Gastroesophageal sphincter (tissue), 3 donors: Measurements from ENCODE around the gene UTP3.
"Not testable (repeated sequence)": the region's sequence is repeated elsewhere in the genome, so short reads cannot be mapped to it uniquely, and the experiment has no call there.

ENCODE experiments used
- EP300 ChIP-seq: sonication (generic); formaldehyde crosslinking; IDR thresholded peaks from one replicate; pipeline ENCODE4 v1.6.1; 2017; ENCODE audit warnings: antibody characterized with exemption, mild to moderate bottlenecking
- POLR2A ChIP-seq, 2 donors: fragments of 450-650 bp; IDR thresholded peaks; one replicate each; pipeline ENCODE4 v1.6.1; 2017; ENCODE audit warnings: antibody characterized with exemption in 2 of 2, mild to moderate bottlenecking in 2 of 2, moderate library complexity in 1 of 2
- POLR2AphosphoS5 ChIP-seq: sonication (generic); formaldehyde crosslinking; IDR thresholded peaks from one replicate; pipeline ENCODE4 v1.6.1; 2017; ENCODE audit warnings: antibody characterized with exemption
- TF ChIP-seq, protein P1 (sequence below), 4 experiments: fragments of 200-600 bp in 2 of 4; fragments of 450-650 bp in 2 of 4; sonication (generic) in 1 of 4; IDR thresholded peaks; one replicate each; pipeline ENCODE4 v1.5.1; 2017 to 2019; ENCODE audit warnings: antibody characterized with exemption in 4 of 4, mild to moderate bottlenecking in 2 of 4, moderate library complexity in 2 of 4

DNA sequence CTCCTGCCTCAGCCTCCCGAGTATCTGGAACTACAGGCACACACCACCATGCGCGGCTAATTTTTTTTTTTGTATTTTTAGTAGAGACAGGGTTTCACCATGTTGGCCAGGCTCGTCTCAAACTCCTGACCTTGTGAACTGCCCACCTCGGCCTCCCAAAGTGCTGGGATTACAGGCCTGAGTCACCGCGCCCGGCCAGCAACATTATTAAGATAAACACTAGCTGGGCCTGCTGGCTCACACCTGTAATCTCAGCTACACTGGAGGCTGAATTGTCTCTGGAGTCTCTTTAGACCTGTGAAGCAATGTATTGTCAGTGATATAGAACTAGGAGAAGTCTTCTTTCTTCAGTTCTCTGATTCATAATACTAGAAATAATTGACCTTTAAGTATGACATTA lies 10.1 kb downstream of the UTP3 start:
- TF ChIP-seq, protein P1, sequence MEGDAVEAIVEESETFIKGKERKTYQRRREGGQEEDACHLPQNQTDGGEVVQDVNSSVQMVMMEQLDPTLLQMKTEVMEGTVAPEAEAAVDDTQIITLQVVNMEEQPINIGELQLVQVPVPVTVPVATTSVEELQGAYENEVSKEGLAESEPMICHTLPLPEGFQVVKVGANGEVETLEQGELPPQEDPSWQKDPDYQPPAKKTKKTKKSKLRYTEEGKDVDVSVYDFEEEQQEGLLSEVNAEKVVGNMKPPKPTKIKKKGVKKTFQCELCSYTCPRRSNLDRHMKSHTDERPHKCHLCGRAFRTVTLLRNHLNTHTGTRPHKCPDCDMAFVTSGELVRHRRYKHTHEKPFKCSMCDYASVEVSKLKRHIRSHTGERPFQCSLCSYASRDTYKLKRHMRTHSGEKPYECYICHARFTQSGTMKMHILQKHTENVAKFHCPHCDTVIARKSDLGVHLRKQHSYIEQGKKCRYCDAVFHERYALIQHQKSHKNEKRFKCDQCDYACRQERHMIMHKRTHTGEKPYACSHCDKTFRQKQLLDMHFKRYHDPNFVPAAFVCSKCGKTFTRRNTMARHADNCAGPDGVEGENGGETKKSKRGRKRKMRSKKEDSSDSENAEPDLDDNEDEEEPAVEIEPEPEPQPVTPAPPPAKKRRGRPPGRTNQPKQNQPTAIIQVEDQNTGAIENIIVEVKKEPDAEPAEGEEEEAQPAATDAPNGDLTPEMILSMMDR (IDR thresholded peaks at IDR 0.05), result not testable (repeated sequence)
- TF ChIP-seq POLR2AphosphoS5; EP300; POLR2A (IDR thresholded peaks at IDR 0.05): not testable (repeated sequence)
